ENCODE measurements around the gene TRIM17.

TRIM17 gene

GRCh38 chr1:228416217-228416933 lies at the start of gene TRIM17:
Gene TRIM17 (minus strand): TSS chr1:228416861. CDS start chr1:228415072, 1,789 bp downstream.
- peak; percentile 48 for DNase-seq

GRCh38 chr1:228465571-228466146 lies 49.0 kb upstream of the TRIM17 start:
- no peak for DNase-seq

- no peak for DNase-seq
Observed at GRCh38 chr1:228465141-228465540, 48.5 kb upstream of the TRIM17 start.

GRCh38 chr1:228464487-228464983 lies 47.9 kb upstream of the TRIM17 start:
- DNase-seq, result peak; percentile 84

GRCh38 chr1:228463559-228464455 lies 47.1 kb upstream of the TRIM17 start:
- no peak for DNase-seq

- no peak for DNase-seq
Observed at GRCh38 chr1:228463009-228463558, 46.4 kb upstream of the TRIM17 start.

- DNase-seq, result no peak
Observed at GRCh38 chr1:228462560-228462959, 45.9 kb upstream of the TRIM17 start.

- no peak for DNase-seq
Observed at GRCh38 chr1:228460821-228461220, 44.2 kb upstream of the TRIM17 start.

GRCh38 chr1:228459091-228459993 lies 42.7 kb upstream of the TRIM17 start:
- DNase-seq, result peak; percentile 68

- DNase-seq, result peak; percentile 94
Observed at GRCh38 chr1:228457396-228458176, 40.9 kb upstream of the TRIM17 start.

GRCh38 chr1:228457017-228457395 lies 40.3 kb upstream of the TRIM17 start:
- DNase-seq, result no peak

GRCh38 chr1:228456252-228457016 lies 39.8 kb upstream of the TRIM17 start:
- DNase-seq, result no peak

- DNase-seq, result no peak
Observed at GRCh38 chr1:228455715-228456114, 39.1 kb upstream of the TRIM17 start.

GRCh38 chr1:228454238-228454637 lies 37.6 kb upstream of the TRIM17 start:
- no peak for DNase-seq

GRCh38 chr1:228453614-228454013 lies 37.0 kb upstream of the TRIM17 start:
- no peak for DNase-seq

- DNase-seq, result no peak
Observed at GRCh38 chr1:228453022-228453560, 36.4 kb upstream of the TRIM17 start.

GRCh38 chr1:228452194-228453021 lies 35.7 kb upstream of the TRIM17 start:
- no peak for DNase-seq

GRCh38 chr1:228450200-228450599 lies 33.5 kb upstream of the TRIM17 start:
- no peak for DNase-seq

- no peak for DNase-seq
Observed at GRCh38 chr1:228448372-228448771, 31.7 kb upstream of the TRIM17 start.

All from right hindlimb (tissue), 1 donor.